ELR (cell line): Measurements from ENCODE around the gene AGTR2.
"Not testable (repeated sequence)": the region's sequence is repeated elsewhere in the genome, so short reads cannot be mapped to it uniquely, and the experiment has no call there.

Experiments
- DNase-seq: peaks from one replicate; pipeline ENCODE4 v3.0.0-alpha.2; 2015; ENCODE audit warnings: low read depth

Gene AGTR2

GRCh38 chrX:116170511-116170910, at the start of gene AGTR2:
AGTR2 (plus strand) TSS chrX:116170744; CDS start chrX:116172281, 1,537 bp downstream.
- DNase-seq, result no peak

- DNase-seq, result no peak
Measured at GRCh38 chrX:116135277-116135676, 35.3 kb upstream of the AGTR2 start.

GRCh38 chrX:116141270-116141669, 29.3 kb upstream of the AGTR2 start:
- not testable (repeated sequence) for DNase-seq

GRCh38 chrX:116142976-116143375, 27.6 kb upstream of the AGTR2 start:
- DNase-seq, result no peak

- DNase-seq, result no peak
Measured at GRCh38 chrX:116172976-116173375, 2.4 kb downstream of the AGTR2 start.

GRCh38 chrX:116181300-116181699, 10.8 kb downstream of the AGTR2 start:
- DNase-seq, result no peak

- no peak for DNase-seq
Measured at GRCh38 chrX:116185163-116185562, 14.6 kb downstream of the AGTR2 start.

GRCh38 chrX:116194649-116195048, 24.1 kb downstream of the AGTR2 start:
- no peak for DNase-seq

GRCh38 chrX:116198235-116198634, 27.7 kb downstream of the AGTR2 start:
- no peak for DNase-seq

GRCh38 chrX:116198810-116199209, 28.3 kb downstream of the AGTR2 start:
- DNase-seq, result peak; percentile 5

GRCh38 chrX:116204932-116205331, 34.4 kb downstream of the AGTR2 start:
- DNase-seq, result peak; percentile 41

- no peak for DNase-seq
Measured at GRCh38 chrX:116213262-116213661, 42.7 kb downstream of the AGTR2 start.

- DNase-seq, result not testable (repeated sequence)
Measured at GRCh38 chrX:116217080-116217479, 46.5 kb downstream of the AGTR2 start.
